ENCODE data around the gene PAQR5.

Gene PAQR5

DNA sequence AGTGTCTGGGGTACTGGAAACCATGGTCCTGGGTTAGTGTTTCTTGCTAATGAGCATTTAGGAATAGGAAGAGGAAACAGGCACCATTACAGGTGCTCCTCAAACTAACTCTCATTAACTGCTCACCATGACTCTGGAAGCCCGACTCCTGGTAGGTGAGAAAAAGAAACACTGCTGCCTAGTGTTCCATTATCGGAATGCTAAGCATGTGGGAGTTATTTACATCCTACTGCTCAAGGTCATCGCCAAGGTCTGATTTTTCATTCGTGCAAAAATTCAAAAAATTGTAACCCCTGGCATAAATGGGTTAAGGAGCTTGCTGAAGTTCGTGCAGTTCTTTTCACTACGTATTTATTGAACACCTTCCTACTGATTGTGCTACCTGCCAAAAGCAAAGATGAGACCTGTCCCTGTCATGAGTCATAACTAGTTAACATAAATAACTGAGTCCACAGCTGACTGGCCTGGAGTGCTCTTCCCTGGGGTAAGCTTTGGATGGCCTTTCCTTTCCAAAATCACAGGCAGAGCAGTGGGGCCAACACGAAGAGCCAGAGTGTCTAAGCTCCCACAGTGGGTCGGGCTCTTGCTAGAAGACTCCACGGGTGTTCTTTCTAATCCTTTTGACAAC is 22.7 kb upstream of the PAQR5 start:
- TF ChIP-seq CTCF (IDR thresholded peaks at IDR 0.05; ENCODE audit: insufficient read depth, low read length, poor library complexity, severe bottlenecking) (no peak), EZH2phosphoT487 (conservative IDR thresholded peaks at IDR 0.05; ENCODE audit: low read length) (no peak)
- Histone ChIP-seq H4K20me1 (ENCODE audit: low read depth, low read length) (no peaks in the 10 kb centered on the region), H3K36me3 (ENCODE audit: low read length) (no peaks in the 10 kb centered on the region), H3F3A (ENCODE audit: insufficient read depth) (no peaks in the 10 kb centered on the region), H3K4me2 (ENCODE audit: low read depth, low read length, poor library complexity, severe bottlenecking) (no peak overlapping the region), H3K9me3 (ENCODE audit: insufficient read depth, low read length) (no peaks in the 10 kb centered on the region), H3K79me2 (ENCODE audit: insufficient read depth, low read length) (no peaks in the 10 kb centered on the region), H3K9me2 (replicated peaks; ENCODE audit: insufficient read depth, low read length) (no peaks in the 10 kb centered on the region), H2AFZ (ENCODE audit: low read depth, low read length, severe bottlenecking) (no peak overlapping the region), H3K9ac (ENCODE audit: low read length) (no peak overlapping the region), H3K27me3 (ENCODE audit: low read length) (no peaks in the 10 kb centered on the region), H3K27ac (ENCODE audit: low read depth, low read length) (no peak overlapping the region), H3K4me3 (ENCODE audit: insufficient read depth, low read length, poor library complexity, severe bottlenecking) (no peak overlapping the region)

DNA sequence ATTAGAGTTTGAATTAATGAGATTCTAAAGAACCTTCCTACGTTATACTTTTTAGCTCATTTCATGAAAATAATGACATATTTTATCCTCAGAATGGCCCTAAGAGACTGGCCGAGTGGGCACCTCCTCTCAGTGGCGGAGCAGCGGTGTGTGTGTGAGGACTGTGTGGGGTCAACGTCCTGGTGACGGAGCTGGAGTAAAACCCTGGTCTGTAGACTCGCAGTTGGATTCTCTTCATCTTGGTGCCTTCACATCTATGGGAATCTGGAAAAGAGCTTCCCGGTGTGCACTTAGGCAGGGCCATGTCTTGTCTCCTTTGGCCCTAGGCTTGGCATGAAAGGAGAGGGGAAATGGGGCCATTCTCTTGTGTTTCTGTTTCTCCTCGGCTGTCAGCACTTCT is 21.4 kb upstream of the PAQR5 start:
- H3K4me3 ChIP-seq (ENCODE audit: insufficient read depth, low read length, poor library complexity, severe bottlenecking) = no peak overlapping the region
- H3K79me2 ChIP-seq (ENCODE audit: insufficient read depth, low read length) = no peaks in the 10 kb centered on the region
- no peaks in the 10 kb centered on the region for H3K9me2 ChIP-seq (replicated peaks; ENCODE audit: insufficient read depth, low read length)
- H3K4me2 ChIP-seq (ENCODE audit: low read depth, low read length, poor library complexity, severe bottlenecking) = no peak overlapping the region
- H4K20me1 ChIP-seq (ENCODE audit: low read depth, low read length) = no peaks in the 10 kb centered on the region
- TF ChIP-seq EZH2phosphoT487 (conservative IDR thresholded peaks at IDR 0.05; ENCODE audit: low read length) (no peak), CTCF (IDR thresholded peaks at IDR 0.05; ENCODE audit: insufficient read depth, low read length, poor library complexity, severe bottlenecking) (no peak)
- no peaks in the 10 kb centered on the region for H3F3A ChIP-seq (ENCODE audit: insufficient read depth)
- H3K27ac ChIP-seq (ENCODE audit: low read depth, low read length) = no peak overlapping the region
- H3K36me3 ChIP-seq (ENCODE audit: low read length) = no peaks in the 10 kb centered on the region
- no peak overlapping the region for H2AFZ ChIP-seq (ENCODE audit: low read depth, low read length, severe bottlenecking)
- no peaks in the 10 kb centered on the region for H3K27me3 ChIP-seq (ENCODE audit: low read length)
- no peaks in the 10 kb centered on the region for H3K9me3 ChIP-seq (ENCODE audit: insufficient read depth, low read length)
- no peak overlapping the region for H3K9ac ChIP-seq (ENCODE audit: low read length)

DNA sequence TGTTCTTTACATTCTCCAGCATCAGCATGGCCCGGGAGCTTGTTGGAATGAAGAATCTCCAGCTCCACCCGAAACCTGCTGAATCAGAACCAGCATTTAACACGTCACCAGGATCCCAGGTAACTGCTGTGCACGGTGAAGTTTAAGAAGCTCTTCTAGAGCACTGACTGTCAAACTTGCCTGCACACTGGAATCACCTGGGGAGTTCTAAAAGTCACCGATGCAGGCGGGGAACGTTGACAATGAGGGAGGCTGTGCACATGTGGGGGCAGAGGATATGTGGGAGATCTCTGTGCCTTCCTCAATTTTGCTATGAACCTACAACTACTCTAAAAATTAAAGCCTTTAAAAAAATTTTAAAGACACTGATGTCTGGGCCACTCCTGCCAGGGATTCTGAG is 19.1 kb upstream of the PAQR5 start:
- H3K9me3 ChIP-seq (ENCODE audit: insufficient read depth, low read length) = no peaks in the 10 kb centered on the region
- H3K9me2 ChIP-seq (replicated peaks; ENCODE audit: insufficient read depth, low read length) = no peaks in the 10 kb centered on the region
- no peak overlapping the region for H3K9ac ChIP-seq (ENCODE audit: low read length)
- H3K27me3 ChIP-seq (ENCODE audit: low read length) = no peaks in the 10 kb centered on the region
- no peak overlapping the region for H3K4me2 ChIP-seq (ENCODE audit: low read depth, low read length, poor library complexity, severe bottlenecking)
- H3K79me2 ChIP-seq (ENCODE audit: insufficient read depth, low read length) = no peaks in the 10 kb centered on the region
- H3F3A ChIP-seq (ENCODE audit: insufficient read depth) = no peaks in the 10 kb centered on the region
- H3K4me3 ChIP-seq (ENCODE audit: insufficient read depth, low read length, poor library complexity, severe bottlenecking) = no peak overlapping the region
- no peak overlapping the region for H2AFZ ChIP-seq (ENCODE audit: low read depth, low read length, severe bottlenecking)
- H4K20me1 ChIP-seq (ENCODE audit: low read depth, low read length) = no peaks in the 10 kb centered on the region
- H3K27ac ChIP-seq (ENCODE audit: low read depth, low read length) = no peak overlapping the region
- no peaks in the 10 kb centered on the region for H3K36me3 ChIP-seq (ENCODE audit: low read length)
- TF ChIP-seq CTCF (IDR thresholded peaks at IDR 0.05; ENCODE audit: insufficient read depth, low read length, poor library complexity, severe bottlenecking) = no peak
